H1 (cell line): Measurements from ENCODE around the gene PSPC1.

Experiments
- BCL11A ChIP-seq, 2 experiments: IDR thresholded peaks; one replicate each; pipeline ENCODE4 v1.6.1; 2011; ENCODE audit warnings: low read depth in 2 of 2, low read length in 2 of 2, mild to moderate bottlenecking in 2 of 2
- CHD2 ChIP-seq: IDR thresholded peaks from 2 replicates; pipeline ENCODE4 v1.6.1; 2012; ENCODE audit warnings: low read length, improper control_type of control experiment
- CHD7 ChIP-seq: fragments of 300-600 bp; sonication (generic); IDR thresholded peaks from 2 replicates; pipeline ENCODE4 v1.7.1; 2012; ENCODE audit warnings: low read length, moderate library complexity, mild to moderate bottlenecking, inconsistent platforms; ENCODE audit not compliant: insufficient replicate concordance
- CTCF ChIP-seq, 3 experiments: IDR thresholded peaks; 1 replicate in 2 of 3; 2 replicates in 1 of 3; pipeline versions ENCODE4 v1.5.1 to v1.6.1; 2011; ENCODE audit warnings: low read length in 3 of 3, mild to moderate bottlenecking in 3 of 3, inconsistent platforms in 2 of 3, low read depth in 1 of 3, moderate library complexity in 1 of 3; ENCODE audit not compliant: insufficient read depth in 1 of 3; ENCODE audit errors: control extremely low read depth in 1 of 3
- EP300 ChIP-seq, 2 experiments: IDR thresholded peaks; 1 replicate in 1 of 2; 2 replicates in 1 of 2; pipeline ENCODE4 v1.6.1; 2011 to 2012; ENCODE audit warnings: low read depth in 2 of 2, low read length in 2 of 2, mild to moderate bottlenecking in 2 of 2, borderline replicate concordance in 1 of 2, inconsistent platforms in 1 of 2, moderate library complexity in 1 of 2
- JUN ChIP-seq: IDR thresholded peaks from 2 replicates; pipeline ENCODE4 v1.6.1; 2011; ENCODE audit warnings: low read depth, mild to moderate bottlenecking, improper control_type of control experiment, low read length
- KDM1A ChIP-seq: fragments of 200-600, 300-600 bp; sonication (generic); IDR thresholded peaks from 2 replicates; pipeline ENCODE4 v1.7.1; 2016; ENCODE audit warnings: mild to moderate bottlenecking, low read length, borderline replicate concordance
- POLR2A ChIP-seq, 2 experiments: IDR thresholded peaks; 1 replicate in 1 of 2; 2 replicates in 1 of 2; pipeline ENCODE4 v1.6.1; 2011; ENCODE audit warnings: low read depth in 2 of 2, low read length in 2 of 2, mild to moderate bottlenecking in 2 of 2; ENCODE audit errors: control extremely low read depth in 1 of 2
- POLR2AphosphoS5 ChIP-seq: IDR thresholded peaks from 2 replicates; pipeline ENCODE4 v1.6.1; 2011; ENCODE audit warnings: low read depth, low read length
- RNF2 ChIP-seq: fragments of 200-900, 300-1000 bp; sonication (generic); IDR thresholded peaks from 2 replicates; pipeline ENCODE4 v1.7.1; 2016; ENCODE audit warnings: borderline replicate concordance, low read depth, mild to moderate bottlenecking, antibody characterized with exemption, low read length; ENCODE audit not compliant: poor library complexity, severe bottlenecking; ENCODE audit errors: missing control alignments
- SP1 ChIP-seq: IDR thresholded peaks from 2 replicates; pipeline ENCODE4 v1.6.1; 2011; ENCODE audit warnings: low read depth, low read length
- YY1 ChIP-seq: IDR thresholded peaks from 2 replicates; pipeline ENCODE4 v1.6.1; 2011; ENCODE audit warnings: low read depth, mild to moderate bottlenecking, low read length

GRCh38 chr13:19742643-19743042 lies 40.1 kb downstream of the PSPC1 start:
- TF ChIP-seq KDM1A (no peak), CHD2 (no peak), POLR2A (IDR thresholded peaks at IDR 0.05; ENCODE audit: control extremely low read depth in 1 of 2, low read depth in 2 of 2, low read length in 2 of 2) (no peak), CTCF (IDR thresholded peaks at IDR 0.05; ENCODE audit: control extremely low read depth in 1 of 3, insufficient read depth in 1 of 3, low read depth in 1 of 3, low read length in 3 of 3) (no peak), EP300 (IDR thresholded peaks at IDR 0.05; ENCODE audit: borderline replicate concordance in 1 of 2, low read depth in 2 of 2, low read length in 2 of 2) (no peak), POLR2AphosphoS5 (no peak), JUN (no peak), YY1 (no peak), RNF2 (no peak), SP1 (no peak), CHD7 (no peak), BCL11A (IDR thresholded peaks at IDR 0.05; ENCODE audit: low read depth in 2 of 2, low read length in 2 of 2) (no peak)
